Chondrocyte (in vitro differentiated cells): Measurements from ENCODE around the gene GJA10. TPM values are rescaled to one million over a fixed set of nuclear protein-coding genes. Genes with fewer than 3 reads are reported as not detected.

Experiments
- DNase-seq: peaks from one replicate; pipeline ENCODE4 v3.0.0; 2021; ENCODE audit warnings: mixed read lengths, low spot score
- H3K27ac Mint-ChIP-seq: one replicate; pipeline ENCODE4 v1.8.0; 2021; ENCODE audit warnings: mild to moderate bottlenecking, moderate library complexity, mixed read lengths; ENCODE audit not compliant: unreplicated experiment
- H3K27me3 Mint-ChIP-seq: 2 replicates; pipeline ENCODE4 v1.8.0; 2021; ENCODE audit warnings: low read depth, mixed read lengths
- H3K36me3 Mint-ChIP-seq: 2 replicates; pipeline ENCODE4 v1.8.0; 2021; ENCODE audit warnings: low read depth, mixed read lengths
- H3K4me1 Mint-ChIP-seq: 2 replicates; pipeline ENCODE4 v1.8.0; 2021; ENCODE audit warnings: low read depth, mild to moderate bottlenecking, mixed read lengths
- H3K4me3 Mint-ChIP-seq: one replicate; pipeline ENCODE4 v1.8.0; 2021; ENCODE audit warnings: mild to moderate bottlenecking, moderate library complexity, mixed read lengths; ENCODE audit not compliant: unreplicated experiment
- H3K9me3 Mint-ChIP-seq: 2 replicates; pipeline ENCODE4 v1.8.0; 2021; ENCODE audit warnings: low read depth, mixed read lengths
- CTCF ChIP-seq: fragments of 200-600 bp; sonication (generic); IDR thresholded peaks from 2 replicates; pipeline ENCODE4 v1.5.0; 2021; ENCODE audit warnings: antibody characterized with exemption, mild to moderate bottlenecking, moderate library complexity
- total RNA-seq: library from RNA; stranded (reverse); gene quantifications from 3 replicates; pipeline ENCODE4 v1.2.1, GENCODE V29; 2021

Gene GJA10
- total RNA-seq, 1 donor from 2014 or later = not detected

GRCh38 chr6:89934685-89935366 lies 40.6 kb downstream of the GJA10 start:
- no peak for TF ChIP-seq CTCF
- Mint-ChIP-seq H3K27me3 (no peaks in the 10 kb centered on the region), H3K9me3 (no peaks in the 10 kb centered on the region), H3K36me3 (peaks cover 13% of the 10 kb centered on the region), H3K27ac (no peak overlapping the region), H3K4me1 (no peaks in the 10 kb centered on the region), H3K4me3 (no peak overlapping the region)
- no peak for DNase-seq

DNA sequence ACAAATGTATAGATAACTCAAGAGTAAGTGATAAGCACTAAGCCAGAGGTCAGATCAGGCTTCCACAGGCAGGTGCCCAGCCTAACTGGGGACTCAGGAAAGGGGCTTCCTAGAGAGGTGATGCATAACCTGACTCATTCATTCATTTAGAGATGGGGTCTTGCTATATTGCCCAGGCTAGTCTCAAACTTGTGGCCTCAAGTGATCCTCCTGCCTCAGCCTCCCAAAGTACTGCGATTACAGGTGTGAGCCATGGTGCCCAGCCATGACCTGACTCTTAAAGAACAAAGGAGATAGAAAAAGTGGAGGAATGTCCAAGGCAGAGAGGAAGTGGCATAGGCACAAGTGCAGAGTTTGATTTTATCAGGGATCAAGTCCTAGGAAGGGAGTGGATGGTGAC lies 41.9 kb downstream of the GJA10 start:
- no peak overlapping the region for H3K27ac Mint-ChIP-seq
- H3K4me3 Mint-ChIP-seq = no peak overlapping the region
- peaks cover 10% of the 10 kb centered on the region for H3K4me1 Mint-ChIP-seq
- no peak for DNase-seq
- no peaks in the 10 kb centered on the region for H3K9me3 Mint-ChIP-seq
- no peak for TF ChIP-seq CTCF
- H3K36me3 Mint-ChIP-seq = peaks cover 13% of the 10 kb centered on the region
- H3K27me3 Mint-ChIP-seq = no peaks in the 10 kb centered on the region

GRCh38 chr6:89938014-89938413 lies 43.7 kb downstream of the GJA10 start:
- no peak for DNase-seq
- no peaks in the 10 kb centered on the region for H3K27me3 Mint-ChIP-seq
- no peak overlapping the region for H3K4me3 Mint-ChIP-seq
- peaks cover 23% of the 10 kb centered on the region for H3K4me1 Mint-ChIP-seq
- no peak overlapping the region for H3K27ac Mint-ChIP-seq
- no peaks in the 10 kb centered on the region for H3K9me3 Mint-ChIP-seq
- no peak for TF ChIP-seq CTCF
- peaks cover 7% of the 10 kb centered on the region for H3K36me3 Mint-ChIP-seq

- H3K9me3 Mint-ChIP-seq = no peaks in the 10 kb centered on the region
- no peak overlapping the region for H3K4me3 Mint-ChIP-seq
- no peak for TF ChIP-seq CTCF
- no peak overlapping the region for H3K27ac Mint-ChIP-seq
- H3K36me3 Mint-ChIP-seq = peaks cover 4% of the 10 kb centered on the region
- peaks cover 23% of the 10 kb centered on the region for H3K4me1 Mint-ChIP-seq
- DNase-seq = no peak
- no peaks in the 10 kb centered on the region for H3K27me3 Mint-ChIP-seq
Observed at GRCh38 chr6:89939144-89939543, 44.9 kb downstream of the GJA10 start.

DNA sequence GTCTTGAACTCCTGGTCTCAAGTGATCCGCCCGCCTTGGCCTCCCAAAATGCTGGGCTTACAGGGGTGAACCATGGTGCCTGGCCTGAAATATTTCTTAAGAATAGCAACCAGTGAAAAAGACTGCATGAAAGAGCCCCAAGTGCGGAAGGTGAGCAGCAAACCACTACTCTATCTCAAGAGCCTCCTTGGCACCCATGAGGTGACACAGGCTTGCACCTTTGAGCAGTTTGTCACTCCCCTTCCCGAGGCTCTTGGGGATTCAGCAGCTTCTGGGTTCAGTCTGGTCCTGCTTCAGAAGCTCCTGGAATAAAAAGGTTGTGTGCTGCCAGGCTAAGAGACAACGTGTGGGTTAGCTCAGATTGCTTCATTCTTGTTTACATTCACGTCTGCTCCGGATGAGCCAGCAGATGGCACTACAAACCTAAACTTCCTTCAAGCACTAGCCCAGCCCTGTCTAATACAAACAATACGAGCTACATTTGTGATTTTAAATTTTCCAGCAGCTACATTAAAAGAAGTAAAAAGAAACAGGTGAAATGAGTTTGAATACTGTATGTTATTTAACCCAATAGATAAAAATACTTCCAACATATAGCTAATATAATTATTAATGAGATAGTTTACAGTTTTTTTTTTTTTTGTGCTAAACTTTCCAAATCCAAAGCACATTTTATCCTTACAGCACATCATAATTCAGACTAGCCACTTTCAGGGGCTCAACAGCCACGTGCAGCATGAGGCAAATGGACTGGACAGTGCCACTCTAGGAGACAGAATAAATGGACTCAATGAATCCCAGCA lies 46.2 kb downstream of the GJA10 start:
- TF ChIP-seq CTCF = peak; percentile 90
- peaks cover 4% of the 10 kb centered on the region for H3K36me3 Mint-ChIP-seq
- peaks cover 26% of the 10 kb centered on the region for H3K4me1 Mint-ChIP-seq
- H3K9me3 Mint-ChIP-seq = no peaks in the 10 kb centered on the region
- no peak overlapping the region for H3K4me3 Mint-ChIP-seq
- H3K27ac Mint-ChIP-seq = peak overlapping the region; percentile 92
- no peak for DNase-seq
- no peaks in the 10 kb centered on the region for H3K27me3 Mint-ChIP-seq
